Mesothelial cell of epicardium (in vitro differentiated cells): ENCODE results near the gene GBF1. TPM values are rescaled to one million over a fixed set of nuclear protein-coding genes. Genes with fewer than 3 reads are reported as not detected.

Source experiments
- DNase-seq, 2 experiments: peaks; one replicate each; pipeline ENCODE4 v3.0.0; 2021; ENCODE audit warnings: low spot score in 2 of 2; ENCODE audit not compliant: unreplicated experiment in 2 of 2
- H3K27ac Mint-ChIP-seq: 2 replicates; pipeline ENCODE4 v1.8.0; 2021; ENCODE audit warnings: mixed read lengths
- H3K27me3 Mint-ChIP-seq: 2 replicates; pipeline ENCODE4 v1.8.0; 2021; ENCODE audit warnings: low read depth, mixed read lengths
- H3K36me3 Mint-ChIP-seq: 2 replicates; pipeline ENCODE4 v1.8.0; 2021; ENCODE audit warnings: mixed read lengths
- H3K4me1 Mint-ChIP-seq: 2 replicates; pipeline ENCODE4 v1.8.0; 2021; ENCODE audit warnings: mixed read lengths
- H3K4me3 Mint-ChIP-seq: 2 replicates; pipeline ENCODE4 v1.8.0; 2021; ENCODE audit warnings: mild to moderate bottlenecking, moderate library complexity, mixed read lengths
- H3K9me3 Mint-ChIP-seq: 2 replicates; pipeline ENCODE4 v1.8.0; 2021; ENCODE audit warnings: mixed read lengths
- CTCF ChIP-seq: fragments of 200-600 bp; sonication (generic); IDR thresholded peaks from one replicate; pipeline ENCODE4 v1.5.0; 2021; ENCODE audit warnings: antibody characterized with exemption; ENCODE audit not compliant: unreplicated experiment
- total RNA-seq: library from RNA; stranded (reverse); gene quantifications from 3 replicates; pipeline ENCODE4 v1.2.1, GENCODE V29; 2021

Gene GBF1
- total RNA-seq, 1 donor from 2014 or later, result 51.1 TPM

DNA sequence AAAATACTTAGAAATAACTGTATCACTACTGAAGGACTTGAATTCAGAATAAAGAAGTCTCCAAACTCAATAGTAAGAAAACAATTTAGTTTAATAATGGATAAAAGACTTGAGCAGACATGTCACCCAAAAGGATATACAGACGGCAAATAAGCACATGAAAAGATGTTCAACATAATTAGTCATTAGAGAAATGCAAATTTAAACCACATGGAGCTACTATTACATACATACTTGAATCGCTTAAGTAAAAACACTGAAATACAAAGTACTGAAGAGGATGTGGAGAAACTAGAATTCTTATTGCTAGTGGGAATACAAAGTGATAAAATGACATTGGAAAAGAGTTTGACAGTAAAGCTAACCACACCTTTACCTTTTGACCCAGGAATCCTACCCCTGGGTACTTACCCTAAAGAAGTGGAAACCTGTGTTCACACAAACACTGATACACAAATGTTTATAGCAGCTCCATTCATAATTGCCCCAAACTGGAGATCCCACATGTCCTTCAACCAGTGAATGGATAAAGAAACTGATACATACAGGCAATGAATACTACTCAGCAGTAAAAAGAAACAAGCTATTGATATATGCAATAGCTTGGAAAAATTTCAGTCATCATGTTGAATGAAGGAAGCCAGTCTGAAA lies 95.8 kb downstream of the GBF1 start:
- no peak for TF ChIP-seq CTCF
- no peak overlapping the region for H3K27ac Mint-ChIP-seq
- DNase-seq, result no peak
- H3K27me3 Mint-ChIP-seq, result no peaks in the 10 kb centered on the region
- no peaks in the 10 kb centered on the region for H3K9me3 Mint-ChIP-seq
- no peaks in the 10 kb centered on the region for H3K36me3 Mint-ChIP-seq
- no peaks in the 10 kb centered on the region for H3K4me1 Mint-ChIP-seq
- no peak overlapping the region for H3K4me3 Mint-ChIP-seq

DNA sequence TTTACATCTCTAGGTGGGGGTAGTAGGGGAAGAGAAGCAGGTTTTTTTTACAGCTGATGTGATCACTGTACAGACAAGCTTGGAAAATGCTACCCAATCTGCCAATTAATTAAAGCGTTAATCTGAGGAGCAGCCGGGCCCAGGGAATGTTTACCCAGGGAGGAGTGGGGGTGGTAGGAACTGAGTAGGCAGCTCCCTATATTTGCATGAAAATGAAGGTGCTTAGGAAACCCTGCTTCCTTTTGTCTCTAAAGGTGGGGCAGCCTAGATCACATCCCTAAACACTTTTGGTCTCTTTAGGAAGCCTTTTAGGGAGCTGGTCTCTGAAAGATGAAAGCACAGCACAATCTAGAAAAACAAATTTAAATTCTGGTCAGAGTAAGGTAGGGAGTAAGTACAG lies 97.1 kb downstream of the GBF1 start:
- H3K27ac Mint-ChIP-seq, result no peak overlapping the region

DNA sequence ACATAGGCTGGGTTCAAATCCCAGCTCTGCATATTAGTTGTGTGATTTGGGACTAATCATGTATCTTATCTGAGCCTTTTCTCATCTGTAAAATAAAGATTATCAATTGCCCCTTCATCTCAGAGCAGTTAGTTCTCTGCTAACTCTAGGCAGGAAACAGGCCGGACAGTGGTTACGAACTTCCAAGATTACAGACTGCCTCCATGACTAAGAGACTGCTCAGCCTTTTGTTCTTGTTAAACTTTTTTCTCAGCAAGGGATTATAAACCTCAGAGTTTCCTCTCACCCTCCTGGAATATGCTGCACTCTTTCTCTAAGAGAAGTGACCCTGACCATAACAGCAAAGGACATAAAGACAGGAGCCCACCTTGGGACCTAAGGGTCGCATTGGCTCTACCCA lies 97.6 kb downstream of the GBF1 start:
- H3K4me1 Mint-ChIP-seq, result no peaks in the 10 kb centered on the region
- H3K9me3 Mint-ChIP-seq, result no peaks in the 10 kb centered on the region
- peak overlapping the region; percentile 21 for H3K27ac Mint-ChIP-seq
- no peaks in the 10 kb centered on the region for H3K27me3 Mint-ChIP-seq
- no peak for DNase-seq
- TF ChIP-seq CTCF, result no peak
- H3K4me3 Mint-ChIP-seq, result no peak overlapping the region
- H3K36me3 Mint-ChIP-seq, result no peaks in the 10 kb centered on the region

More for the DNA sequence above, 97.1 kb downstream of the GBF1 start:
- DNase-seq, result no peak
- Mint-ChIP-seq H3K36me3 (no peaks in the 10 kb centered on the region), H3K4me3 (no peak overlapping the region), H3K27me3 (no peaks in the 10 kb centered on the region), H3K9me3 (no peaks in the 10 kb centered on the region), H3K4me1 (no peaks in the 10 kb centered on the region)
- no peak for TF ChIP-seq CTCF

DNA sequence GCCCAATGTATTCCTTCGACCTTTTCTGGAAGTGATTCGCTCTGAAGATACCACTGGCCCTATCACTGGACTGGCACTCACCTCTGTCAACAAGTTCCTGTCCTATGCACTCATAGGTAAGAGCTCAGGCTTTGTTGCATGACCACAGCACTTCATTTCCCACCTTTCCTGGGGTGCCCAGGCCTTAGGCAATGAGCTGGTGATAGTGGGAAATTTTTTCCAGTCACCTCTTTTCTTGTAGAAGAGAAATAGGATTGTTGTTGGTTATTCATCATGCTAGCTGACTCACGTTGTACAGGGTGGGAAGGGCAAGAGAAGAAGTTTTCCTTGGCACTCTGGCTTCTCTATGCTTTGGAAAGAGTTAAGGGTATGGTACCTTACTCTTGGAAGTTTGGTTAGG lies 98.7 kb downstream of the GBF1 start:
- DNase-seq, result no peak
- H3K27ac Mint-ChIP-seq, result no peak overlapping the region
- no peaks in the 10 kb centered on the region for H3K9me3 Mint-ChIP-seq
- no peak overlapping the region for H3K4me3 Mint-ChIP-seq
- no peaks in the 10 kb centered on the region for H3K4me1 Mint-ChIP-seq
- H3K36me3 Mint-ChIP-seq, result no peaks in the 10 kb centered on the region
- no peaks in the 10 kb centered on the region for H3K27me3 Mint-ChIP-seq
- no peak for TF ChIP-seq CTCF

GRCh38 chr10:102347236-102347828 lies 102.0 kb downstream of the GBF1 start:
- Mint-ChIP-seq H3K27me3 (no peaks in the 10 kb centered on the region), H3K4me1 (no peaks in the 10 kb centered on the region), H3K4me3 (no peak overlapping the region), H3K36me3 (peaks cover 4% of the 10 kb centered on the region), H3K27ac (no peak overlapping the region), H3K9me3 (no peaks in the 10 kb centered on the region)
- no peak for TF ChIP-seq CTCF
- DNase-seq, result no peak
